OCI-M2 (cell line): Measurements from ENCODE around the gene PCSK6.
"Not testable (repeated sequence)": the region's sequence is repeated elsewhere in the genome, so short reads cannot be mapped to it uniquely, and the experiment has no call there.

ENCODE experiments used
- DNase-seq: peaks from one replicate; lab custom pipeline; 2025; ENCODE audit not compliant: unreplicated experiment; lab: John Stamatoyannopoulos, UW

The PCSK6 gene

DNA sequence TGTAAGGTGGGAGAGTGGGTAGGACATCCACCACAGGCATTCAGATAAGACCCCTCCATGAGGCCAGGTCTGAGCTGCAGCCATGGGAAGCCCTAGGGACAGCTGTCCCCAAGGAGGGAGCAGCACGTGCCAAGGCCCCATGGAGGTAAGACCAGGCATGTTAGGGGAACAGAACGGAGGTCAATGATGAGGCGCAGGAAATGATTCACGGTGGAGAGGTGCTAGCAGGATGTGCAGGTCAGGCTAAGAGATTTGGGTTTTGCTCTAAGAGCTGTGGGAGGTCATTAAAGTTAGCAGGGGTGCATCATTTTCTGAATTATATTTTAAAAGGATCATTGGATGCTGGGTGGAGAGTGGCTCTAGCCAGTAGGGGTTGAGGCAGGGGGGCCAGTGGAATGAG lies 128.1 kb downstream of the PCSK6 start:
- no peak for DNase-seq

DNA sequence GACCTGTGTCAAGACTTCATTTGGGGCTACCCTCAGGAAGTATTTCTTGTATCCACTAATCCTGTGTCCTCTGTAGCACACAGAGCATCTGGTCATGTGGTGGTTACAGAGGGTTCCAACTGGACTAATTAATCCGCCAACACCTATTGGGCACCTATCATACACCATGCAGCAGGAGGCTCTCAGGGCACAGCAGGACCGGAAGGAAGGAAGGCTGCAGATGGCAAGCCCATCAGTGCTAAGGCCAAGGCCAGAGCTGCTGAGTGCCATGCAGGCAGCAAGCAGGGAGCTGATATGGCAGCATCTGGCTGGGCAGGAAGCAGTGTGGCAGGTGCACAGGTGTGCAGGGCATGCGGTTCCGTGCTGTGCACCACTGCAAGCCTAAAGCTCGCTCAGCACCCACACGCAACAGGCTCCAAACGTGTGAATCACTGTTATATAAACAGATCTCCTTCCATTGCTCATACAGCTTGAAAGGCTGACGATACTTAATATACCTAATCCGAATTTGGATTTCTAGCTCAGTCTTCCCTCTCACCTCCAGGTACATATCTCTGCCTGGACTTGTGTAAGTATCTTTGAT lies 130.1 kb downstream of the PCSK6 start:
- no peak for DNase-seq

DNA sequence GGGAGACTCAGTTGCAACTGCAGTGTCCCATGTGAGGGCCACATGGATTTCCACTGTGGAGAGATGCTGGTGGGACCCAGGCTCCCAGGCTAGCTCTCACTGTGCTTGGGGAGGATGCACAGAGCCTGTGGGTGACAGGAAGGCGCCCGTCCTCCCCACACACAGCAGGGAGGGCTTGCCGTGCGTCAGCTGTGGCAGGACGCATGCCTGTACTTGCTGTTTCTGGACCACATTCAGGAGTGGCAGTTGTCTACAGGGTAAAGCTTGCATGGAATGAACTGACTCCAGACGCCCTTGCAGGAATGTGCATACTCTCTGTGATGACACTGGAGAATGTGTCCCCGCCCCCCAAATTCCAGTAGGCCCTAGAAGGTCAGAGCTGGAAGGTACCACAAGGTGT lies 130.6 kb downstream of the PCSK6 start:
- no peak for DNase-seq

DNA sequence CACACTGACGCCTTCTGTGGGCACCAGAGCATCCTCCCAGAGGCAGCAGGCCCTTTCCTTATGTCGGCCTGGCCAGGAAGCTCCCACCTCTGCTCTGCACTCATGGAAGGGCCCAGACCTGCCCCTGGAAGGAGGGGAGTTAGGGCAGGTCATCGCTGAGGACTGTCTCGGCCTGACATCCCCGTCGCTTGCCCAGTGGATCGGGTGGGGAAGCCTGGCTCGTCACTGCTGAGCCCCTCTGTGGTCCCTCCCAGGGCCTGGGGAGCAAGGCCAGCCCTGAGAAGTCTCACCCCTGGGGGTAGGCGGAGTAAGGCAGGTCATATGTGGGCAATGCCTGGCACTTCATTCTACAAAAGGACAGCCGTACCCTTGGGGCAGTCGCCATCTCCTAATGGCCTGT lies 131.6 kb downstream of the PCSK6 start:
- no peak for DNase-seq

DNA sequence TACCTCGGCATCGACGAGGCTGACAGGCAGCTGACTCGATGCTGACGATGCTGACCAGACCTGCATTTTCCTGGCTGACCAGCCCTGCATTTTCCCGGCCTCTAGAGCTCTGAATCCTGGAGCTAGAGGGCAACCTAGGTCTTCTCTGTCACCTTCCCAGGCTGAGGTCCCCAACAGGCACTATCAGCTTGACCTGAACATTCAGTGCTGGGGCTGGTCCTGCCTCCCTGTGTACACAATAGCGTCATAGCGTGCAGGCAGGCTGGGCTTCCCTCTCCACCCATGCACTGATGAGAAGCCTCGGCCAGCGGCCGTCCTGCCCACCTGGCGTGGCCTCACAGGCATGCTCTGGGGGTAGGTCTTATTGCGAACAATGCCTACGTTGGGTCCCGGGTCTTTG lies 132.2 kb downstream of the PCSK6 start:
- DNase-seq, result no peak

DNA sequence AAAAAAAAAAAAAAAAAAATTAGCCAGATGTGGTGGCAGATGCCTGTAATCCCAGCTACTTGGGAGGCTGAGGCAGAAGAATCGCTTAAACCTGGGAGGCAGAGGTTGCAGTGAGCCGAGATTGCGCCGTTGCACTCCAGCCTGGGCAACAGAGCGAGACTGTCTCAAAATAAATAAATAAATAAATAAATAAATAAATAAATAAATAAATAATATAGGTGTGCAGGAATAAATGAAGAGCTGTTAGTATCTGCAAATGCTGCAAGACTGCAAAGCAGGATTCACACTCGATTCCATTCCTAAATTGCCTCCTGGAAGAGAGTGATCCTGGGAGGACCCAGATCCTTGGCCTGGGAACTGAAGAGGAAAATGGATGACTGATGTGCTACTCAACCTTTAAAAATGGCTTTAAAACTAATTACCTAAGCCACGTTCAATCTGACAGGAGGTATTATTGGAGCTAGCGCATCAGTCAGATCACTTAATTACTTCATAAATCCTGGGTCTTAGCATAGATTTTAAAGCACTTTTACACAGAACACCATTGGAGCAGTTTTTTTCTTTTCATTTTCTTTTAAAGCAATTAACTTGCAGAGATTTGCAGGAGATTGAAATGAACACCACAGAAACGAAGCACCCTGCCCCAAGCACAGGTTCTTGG lies 132.9 kb downstream of the PCSK6 start:
- not testable (repeated sequence) for DNase-seq

DNA sequence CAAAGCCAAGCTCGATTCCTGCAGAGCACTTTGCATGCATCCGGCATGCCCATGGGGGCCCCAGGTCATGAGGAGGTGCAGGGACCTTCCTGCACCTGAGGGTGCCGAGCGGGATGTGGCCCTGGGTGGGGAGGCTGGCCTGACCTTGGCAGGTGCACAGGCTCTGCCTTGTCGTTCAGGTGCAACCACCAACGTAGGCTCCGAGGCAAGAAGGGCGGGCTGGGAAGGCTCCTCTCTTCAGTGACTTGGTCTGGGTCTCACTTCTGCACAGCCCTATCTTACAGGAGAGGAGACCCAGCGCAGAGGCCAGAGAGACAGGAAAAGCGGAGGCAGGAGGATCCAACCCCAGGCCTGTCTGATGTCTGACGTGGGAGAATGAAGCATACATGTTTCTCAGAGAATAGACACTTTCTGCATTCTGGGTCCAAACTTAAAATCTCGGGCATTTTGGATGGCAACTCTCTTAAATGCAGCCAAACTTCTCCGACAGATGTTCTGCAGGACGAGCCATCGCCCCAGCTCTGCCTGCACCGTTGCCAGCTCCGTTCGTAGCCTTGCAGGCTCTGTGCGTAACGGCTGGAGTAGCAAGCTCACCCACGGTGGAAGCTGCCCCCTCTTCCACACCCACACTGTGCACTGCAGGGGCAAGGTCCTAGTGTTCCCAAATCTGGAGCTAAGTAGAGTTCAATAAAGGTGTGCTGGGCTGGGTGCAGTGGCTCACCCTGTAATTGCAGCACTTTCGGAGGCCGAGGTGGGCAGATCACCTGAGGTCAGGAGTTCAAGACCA lies 133.6 kb downstream of the PCSK6 start:
- DNase-seq, result no peak

DNA sequence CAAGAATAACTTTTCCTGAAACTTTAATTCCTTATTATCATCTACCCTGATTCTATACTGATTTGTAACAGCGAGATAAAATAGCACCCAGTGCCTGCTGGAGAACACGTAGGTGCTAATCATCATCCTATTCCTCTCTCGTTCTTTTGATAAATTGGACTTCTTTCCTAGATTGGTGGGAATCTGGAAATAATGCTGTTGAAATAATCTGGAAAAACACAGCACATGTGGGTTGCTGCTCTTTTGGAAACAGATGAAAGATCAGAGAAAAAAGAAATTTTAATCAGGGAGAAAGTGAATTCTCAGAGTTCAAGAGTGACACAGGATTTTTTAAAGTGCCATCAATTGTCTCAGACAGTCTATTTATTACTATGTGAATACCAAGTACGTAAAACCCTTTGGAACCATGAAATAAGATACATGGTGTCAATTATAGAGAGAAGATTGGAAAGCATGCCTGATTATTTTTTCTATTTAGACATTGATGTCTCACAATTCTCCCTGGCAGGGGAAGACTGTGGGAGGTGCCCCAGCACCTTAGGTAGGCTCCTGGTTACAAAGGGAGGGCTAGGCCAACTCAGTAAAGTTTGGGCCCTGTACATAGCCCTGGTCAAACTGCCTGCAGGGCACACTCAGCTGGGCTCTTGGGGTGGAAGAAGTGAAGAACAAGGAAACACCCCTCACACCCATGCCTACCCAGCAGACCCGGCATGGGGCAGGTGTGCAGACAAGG lies 134.4 kb downstream of the PCSK6 start:
- no peak for DNase-seq

DNA sequence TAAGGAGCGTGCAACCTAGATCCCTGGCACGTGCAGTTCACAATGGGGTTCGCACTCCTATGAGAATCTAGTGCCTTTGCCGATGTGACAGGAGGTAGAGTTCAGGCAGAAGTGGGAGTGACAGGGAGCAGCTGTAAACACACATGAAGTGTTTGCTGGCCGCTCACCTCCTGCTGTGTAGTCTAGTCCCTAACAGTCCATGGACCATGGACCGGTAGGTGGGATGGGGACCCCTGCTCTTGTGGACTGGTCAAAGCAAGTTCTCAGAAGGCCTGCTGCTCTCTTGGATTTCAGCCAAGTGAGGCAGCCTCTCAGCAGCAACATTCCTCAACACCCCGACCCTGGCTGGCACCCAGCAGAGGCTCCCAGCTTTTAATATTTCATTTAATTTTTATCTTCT lies 136.3 kb downstream of the PCSK6 start:
- DNase-seq, result no peak

DNA sequence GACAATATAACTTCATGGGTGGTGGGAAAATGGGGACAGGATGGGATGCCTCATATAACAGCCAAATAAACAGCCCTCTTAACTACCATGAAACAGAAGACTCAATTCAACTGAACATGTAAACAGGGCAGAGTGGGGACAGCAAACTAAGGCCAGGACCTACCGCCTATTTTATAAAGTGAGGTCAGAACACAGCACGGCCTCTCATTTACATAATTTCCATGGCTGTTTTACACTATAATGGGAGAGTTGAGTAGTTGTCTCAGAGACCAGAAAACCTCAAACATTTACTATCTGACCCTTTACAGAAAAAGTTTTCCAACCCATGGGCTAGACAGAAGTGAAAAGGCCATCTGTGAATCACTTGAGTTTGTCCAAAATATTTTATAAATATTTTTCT lies 137.8 kb downstream of the PCSK6 start:
- no peak for DNase-seq

DNA sequence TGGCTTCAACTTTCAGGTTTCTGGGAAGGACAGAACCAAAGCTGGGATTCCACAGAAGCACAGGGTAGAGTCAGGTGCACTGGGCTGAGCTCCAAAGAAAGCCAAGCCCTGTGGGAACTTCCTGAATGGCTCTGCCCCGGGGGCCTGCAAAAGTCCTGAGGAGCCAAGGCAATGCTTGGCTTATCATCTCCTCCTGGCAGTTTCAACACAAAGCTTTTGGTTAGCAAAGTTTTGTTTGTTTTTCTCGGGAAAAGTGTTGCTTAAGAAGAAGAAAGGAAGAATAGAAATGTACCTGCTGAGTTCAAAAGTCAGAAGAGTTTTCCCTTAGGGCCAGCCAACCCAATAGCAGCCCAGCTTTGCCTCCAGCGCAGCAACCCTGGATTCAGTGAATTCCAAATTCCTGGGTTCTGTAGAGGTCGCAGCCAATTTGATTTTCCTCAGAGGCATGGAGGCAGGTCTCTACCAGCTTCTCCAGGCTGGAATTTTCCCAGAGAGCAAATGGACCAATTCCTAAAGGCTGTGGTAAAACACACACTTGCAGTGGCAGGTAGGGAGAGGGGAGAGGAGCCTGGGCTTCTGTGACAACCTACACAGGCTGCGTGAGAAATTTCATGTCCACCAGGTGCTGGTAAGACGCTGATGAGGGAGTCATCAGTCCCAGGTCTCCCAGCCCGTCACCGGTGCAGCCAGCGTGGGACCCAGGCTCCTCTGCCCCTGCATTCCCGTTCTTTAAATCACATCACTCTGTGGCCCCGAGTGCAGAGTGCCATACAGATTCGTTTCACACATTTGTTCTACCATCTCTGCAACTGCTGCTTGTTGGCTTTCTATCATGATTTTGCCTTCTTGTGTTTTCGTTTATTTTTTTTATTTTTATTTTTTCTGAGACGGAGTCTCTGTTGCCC lies 140.2 kb downstream of the PCSK6 start:
- DNase-seq, result no peak

DNA sequence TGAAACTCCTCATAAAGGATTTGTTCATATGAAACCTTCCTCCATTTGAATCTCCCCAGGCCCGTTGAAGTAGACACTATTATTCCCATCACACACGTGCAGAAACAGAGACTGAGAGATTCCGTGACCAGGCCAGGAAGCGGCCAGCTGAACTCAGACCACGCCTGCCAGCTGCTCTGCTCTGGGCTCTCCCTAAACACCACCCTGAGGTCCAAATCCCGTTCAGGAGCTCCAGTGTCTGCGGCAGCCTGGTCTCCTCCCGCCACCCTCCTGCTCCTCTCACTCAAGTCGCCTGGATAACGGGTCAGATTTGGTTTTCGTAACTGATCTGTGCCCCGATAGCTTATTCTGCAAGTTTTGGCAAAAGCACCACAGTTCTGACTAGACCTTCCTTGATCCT lies 140.9 kb downstream of the PCSK6 start:
- DNase-seq, result no peak

DNA sequence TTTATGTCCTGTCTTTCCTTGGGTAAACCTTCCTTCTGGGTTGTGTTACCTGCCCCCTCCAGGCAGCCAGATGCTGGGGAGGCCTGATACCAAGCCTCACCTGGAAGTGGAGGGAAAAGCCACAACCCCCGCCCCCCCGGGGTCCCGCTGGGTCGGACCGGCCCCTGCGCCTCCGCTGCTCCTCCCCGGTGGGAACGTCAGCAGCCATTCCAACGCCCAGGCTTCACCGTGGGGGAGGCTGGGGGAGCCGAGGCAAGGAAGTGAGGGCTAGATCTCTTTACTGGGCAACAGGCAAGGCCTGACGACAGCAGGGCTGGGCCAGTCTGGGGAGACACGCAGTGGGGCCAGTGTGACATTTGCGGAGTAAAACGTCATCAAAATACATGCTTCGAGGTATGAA lies 141.5 kb downstream of the PCSK6 start:
- no peak for DNase-seq

DNA sequence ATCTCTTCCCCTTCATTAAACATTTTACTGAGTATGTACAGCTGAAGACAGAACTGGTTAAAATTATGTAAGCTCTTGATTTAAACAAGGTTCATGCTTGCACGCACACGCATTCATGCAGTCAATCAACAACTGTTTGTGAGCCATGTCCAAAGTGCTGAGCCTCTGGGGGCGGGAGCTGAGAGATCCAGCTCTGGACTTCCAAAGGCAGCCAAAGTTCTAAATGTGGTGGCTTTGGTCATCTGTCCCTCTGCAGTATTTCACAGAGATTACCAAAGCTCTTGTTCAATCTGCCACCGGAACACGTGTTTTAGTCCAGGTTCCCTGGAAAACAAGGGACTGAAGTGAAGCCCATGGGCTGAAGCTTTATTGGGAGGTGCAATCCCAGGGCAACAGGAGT lies 142.1 kb downstream of the PCSK6 start:
- no peak for DNase-seq

DNA sequence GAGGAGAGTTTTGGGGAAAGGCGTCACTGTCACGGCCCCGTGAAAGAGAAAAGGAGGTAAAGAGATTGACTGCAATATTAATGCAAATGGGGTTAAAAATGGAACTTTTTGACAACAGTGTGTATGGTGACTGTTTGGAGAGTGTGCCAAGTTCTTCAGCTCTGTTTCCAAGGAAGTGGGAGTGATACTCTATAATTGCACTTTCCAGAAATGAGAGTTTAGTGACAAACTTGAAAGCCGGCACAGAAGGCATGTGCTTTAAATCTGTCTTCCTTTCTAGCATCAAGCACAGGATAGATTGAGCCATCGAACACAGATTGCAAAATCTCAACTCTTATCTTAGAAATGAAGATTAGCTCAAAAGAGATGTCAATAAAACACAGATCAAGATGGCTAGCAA lies 142.6 kb downstream of the PCSK6 start:
- no peak for DNase-seq

DNA sequence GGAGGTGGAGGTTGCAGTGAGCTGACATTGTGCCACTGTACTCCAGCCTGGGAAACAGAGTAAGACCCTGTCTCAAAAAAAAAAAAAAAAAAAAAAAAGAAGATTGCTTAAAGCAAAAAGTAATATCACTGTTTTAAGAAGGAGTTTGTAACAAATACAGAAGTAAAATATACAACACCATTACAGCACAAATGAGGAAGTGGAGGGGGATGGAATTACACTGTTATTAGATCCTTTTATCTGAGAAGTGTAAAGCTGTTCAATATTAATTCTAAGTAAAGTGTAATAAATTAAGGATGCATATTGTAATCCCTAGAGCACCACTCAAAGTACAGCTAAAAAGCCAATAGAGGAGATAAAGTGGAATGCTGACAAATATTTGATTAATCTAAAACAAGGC lies 147.5 kb downstream of the PCSK6 start:
- DNase-seq, result no peak

DNA sequence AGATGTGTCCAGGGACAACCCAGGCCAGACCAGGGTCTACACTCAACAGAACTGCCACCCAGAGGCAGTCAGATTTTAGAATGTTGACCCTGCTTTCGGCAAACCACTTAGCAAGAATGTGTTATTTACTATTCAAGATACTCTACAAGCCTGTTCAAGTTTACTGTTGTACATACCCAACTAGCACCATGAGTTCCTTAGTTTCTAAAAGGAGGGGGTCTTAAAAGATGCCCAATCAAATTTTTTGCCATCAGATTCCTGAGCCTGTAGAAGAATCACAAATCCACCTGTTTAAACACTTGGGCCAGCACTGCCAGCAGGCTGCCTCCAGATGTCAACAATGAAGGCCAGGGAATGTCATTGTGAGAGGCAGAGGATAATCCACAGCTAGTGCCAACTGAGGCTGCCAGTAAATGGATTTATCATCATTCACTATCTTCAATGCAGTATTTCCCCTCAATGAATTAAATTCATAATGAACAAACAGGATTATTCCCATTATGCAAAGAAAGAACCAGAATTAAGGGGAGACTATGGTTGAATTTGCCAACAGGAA lies 150.9 kb downstream of the PCSK6 start:
- DNase-seq, result no peak

DNA sequence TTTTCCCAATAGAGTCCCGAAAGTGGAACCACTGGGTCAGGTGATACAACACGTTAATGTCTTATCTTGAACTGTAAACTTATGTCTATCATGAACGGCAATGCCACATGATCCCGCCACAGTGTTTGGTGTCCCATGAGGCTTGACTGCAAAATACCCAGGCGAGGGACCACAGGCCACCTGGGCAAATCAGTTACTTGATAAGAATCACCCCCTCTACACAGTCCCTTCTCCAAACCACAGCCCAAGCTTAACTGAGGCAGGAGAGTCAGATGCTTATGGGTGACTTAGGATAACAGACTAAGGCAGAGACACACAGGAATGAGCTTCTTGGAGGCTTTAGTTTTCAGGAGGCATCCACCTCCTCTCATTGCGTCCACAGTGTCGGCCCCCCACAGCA lies 151.5 kb downstream of the PCSK6 start:
- no peak for DNase-seq

DNA sequence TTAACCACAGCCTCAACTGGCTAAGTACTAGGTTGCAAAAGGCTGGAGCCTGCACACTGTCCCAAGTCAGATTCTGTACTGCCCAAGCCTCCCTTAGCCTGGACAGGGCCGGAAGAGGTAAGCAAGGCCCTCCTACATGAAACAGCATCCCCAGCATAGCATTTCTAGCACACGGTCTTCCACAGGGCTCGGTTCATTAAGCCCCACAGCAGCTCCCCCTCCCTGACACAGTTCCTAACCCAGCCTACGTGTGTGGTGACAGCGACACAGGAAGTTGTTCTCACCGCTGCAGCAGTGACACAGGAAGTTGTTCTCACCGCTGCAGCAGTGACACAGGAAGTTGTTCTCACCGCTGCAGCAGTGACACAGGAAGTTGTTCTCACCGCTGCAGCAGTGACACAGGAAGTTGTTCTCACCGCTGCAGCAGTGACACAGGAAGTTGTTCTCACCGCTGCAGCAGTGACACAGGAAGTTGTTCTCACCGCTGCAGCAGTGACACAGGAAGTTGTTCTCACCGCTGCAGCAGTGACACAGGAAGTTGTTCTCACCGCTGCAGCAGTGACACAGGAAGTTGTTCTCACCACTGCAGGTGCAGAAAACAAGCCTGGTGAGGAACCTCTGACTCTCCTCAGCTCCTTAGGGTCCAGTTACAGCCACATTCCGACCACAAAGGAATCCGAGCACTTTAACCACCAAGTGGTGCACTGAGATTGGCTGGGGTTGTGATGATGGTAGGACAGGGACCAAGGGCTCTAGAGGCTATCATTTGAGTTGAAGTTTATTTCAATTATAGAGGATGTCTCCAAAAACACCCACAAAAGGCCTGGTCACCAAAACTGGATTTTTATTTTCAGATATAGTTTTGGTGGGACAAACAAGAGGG lies 155.4 kb downstream of the PCSK6 start:
- not testable (repeated sequence) for DNase-seq
